ENCODE measurements around the gene RASGRP2. TPM values are rescaled to one million over a fixed set of nuclear protein-coding genes. Genes with fewer than 3 reads are reported as not detected.

The RASGRP2 gene
- total RNA-seq, 1 experiment from 2014 or later = 26.9 TPM

GRCh38 chr11:64778473-64779298, 34.7 kb upstream of the RASGRP2 start, which contains the start of gene SF1:
Gene SF1, minus strand, starts transcription at chr11:64778542. Its CDS starts 150 bp downstream, at chr11:64778392.
- H3K9me3 ChIP-seq (ENCODE audit: control insufficient read depth, low read depth, low read length) = no peaks in the 10 kb centered on the region
- no peak within 1 kb of the TSS for H2BK120ac ChIP-seq (ENCODE audit: low read depth, low read length, poor library complexity, severe bottlenecking)
- H3K4me2 ChIP-seq (ENCODE audit: insufficient read depth, insufficient read length, low read length) = peak within 1 kb of the TSS; percentile 81
- peak; percentile 99 for DNase-seq
- Mint-ChIP-seq H3K27ac (peak within 1 kb of the TSS; percentile 98 to 100 (median 99)), H3K36me3 (ENCODE audit: insufficient read depth in 1 of 3, low read depth in 3 of 3) (peaks cover 36 to 42% (median 39%) of the 10 kb centered on the region in 3 experiments), H3K4me1 (peaks cover 23 to 39% of the 10 kb centered on the region in 2 experiments), H3K4me3 (peak within 1 kb of the TSS; percentile 90 to 95), H3K9me3 (no peaks in the 10 kb centered on the region; a peak in 1 of 5 replicates), H3K27me3 (ENCODE audit: low read depth) (no peaks in the 10 kb centered on the region)
- no peak within 1 kb of the TSS for H3T11ph ChIP-seq (ENCODE audit: low read length)
- no peak within 1 kb of the TSS for H4K8ac ChIP-seq (replicated peaks; ENCODE audit: insufficient read length, low read depth, low read length)
- H4K5ac ChIP-seq (ENCODE audit: insufficient read length, low read depth, low read length) = no peak within 1 kb of the TSS
- no peak within 1 kb of the TSS for H4K91ac ChIP-seq (ENCODE audit: insufficient read length, low read depth, low read length)
- no peaks in the 10 kb centered on the region for H3K23me2 ChIP-seq (ENCODE audit: insufficient read length, low read depth, low read length, poor library complexity, severe bottlenecking)
- H2AK5ac ChIP-seq (ENCODE audit: insufficient read length, low read length) = no peak within 1 kb of the TSS
- no peak within 1 kb of the TSS for H2AFZ ChIP-seq (ENCODE audit: low read length)
- peaks cover 23% of the 10 kb centered on the region for H3K79me2 ChIP-seq (ENCODE audit: insufficient read depth, low read length)
- H3K14ac ChIP-seq (ENCODE audit: insufficient read depth, low read length) = peak within 1 kb of the TSS; percentile 96
- H3K18ac ChIP-seq (ENCODE audit: insufficient read length, low read depth, low read length) = peak within 1 kb of the TSS; percentile 92
- no peak within 1 kb of the TSS for H2BK12ac ChIP-seq (ENCODE audit: insufficient read length, low read depth, low read length)
- H3K23ac ChIP-seq (ENCODE audit: insufficient read length, low read depth, low read length) = no peak within 1 kb of the TSS
- H2BK15ac ChIP-seq (ENCODE audit: low read depth, low read length) = no peak within 1 kb of the TSS
- no peaks in the 10 kb centered on the region for H3K27me3 ChIP-seq (ENCODE audit: insufficient read depth, low read length)
- no CpG with 5 or more reads among the region's 80 CpGs for WGBS (ENCODE audit: extremely low coverage, insufficient read length, low lambda C conversion rate)
- peak within 1 kb of the TSS; percentile 87 for H3K9ac ChIP-seq (ENCODE audit: extremely low read depth, insufficient read length, low read length)
- no peaks in the 10 kb centered on the region for H4K20me1 ChIP-seq (ENCODE audit: control insufficient read depth, insufficient read depth, insufficient read length)
- TF ChIP-seq, protein P1, sequence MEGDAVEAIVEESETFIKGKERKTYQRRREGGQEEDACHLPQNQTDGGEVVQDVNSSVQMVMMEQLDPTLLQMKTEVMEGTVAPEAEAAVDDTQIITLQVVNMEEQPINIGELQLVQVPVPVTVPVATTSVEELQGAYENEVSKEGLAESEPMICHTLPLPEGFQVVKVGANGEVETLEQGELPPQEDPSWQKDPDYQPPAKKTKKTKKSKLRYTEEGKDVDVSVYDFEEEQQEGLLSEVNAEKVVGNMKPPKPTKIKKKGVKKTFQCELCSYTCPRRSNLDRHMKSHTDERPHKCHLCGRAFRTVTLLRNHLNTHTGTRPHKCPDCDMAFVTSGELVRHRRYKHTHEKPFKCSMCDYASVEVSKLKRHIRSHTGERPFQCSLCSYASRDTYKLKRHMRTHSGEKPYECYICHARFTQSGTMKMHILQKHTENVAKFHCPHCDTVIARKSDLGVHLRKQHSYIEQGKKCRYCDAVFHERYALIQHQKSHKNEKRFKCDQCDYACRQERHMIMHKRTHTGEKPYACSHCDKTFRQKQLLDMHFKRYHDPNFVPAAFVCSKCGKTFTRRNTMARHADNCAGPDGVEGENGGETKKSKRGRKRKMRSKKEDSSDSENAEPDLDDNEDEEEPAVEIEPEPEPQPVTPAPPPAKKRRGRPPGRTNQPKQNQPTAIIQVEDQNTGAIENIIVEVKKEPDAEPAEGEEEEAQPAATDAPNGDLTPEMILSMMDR (conservative IDR thresholded peaks at IDR 0.05) = peak; percentile 19; the same call in 2 of the 3 replicates
- H3K79me1 ChIP-seq (ENCODE audit: insufficient read depth, low read depth, low read length, poor library complexity, severe bottlenecking) = peaks cover 3% of the 10 kb centered on the region
- H3K56ac ChIP-seq (ENCODE audit: insufficient read length, low read depth, low read length) = no peak within 1 kb of the TSS
- H2BK5ac ChIP-seq (ENCODE audit: insufficient read length, low read length) = no peak within 1 kb of the TSS
- peak within 1 kb of the TSS; percentile 42 for H3K27ac ChIP-seq (ENCODE audit: insufficient read length, low read depth, low read length)
- no peak within 1 kb of the TSS for H2BK20ac ChIP-seq (ENCODE audit: low read depth, low read length, poor library complexity, severe bottlenecking)
- no peak within 1 kb of the TSS; the same call in 1 of the 2 replicates for H3K4ac ChIP-seq (ENCODE audit: low read depth, low read length)
- no peaks in the 10 kb centered on the region for H3K4me1 ChIP-seq (ENCODE audit: insufficient read depth, low read length)
